SK-N-SH treated with all-trans-retinoic acid at 6 μM for 48 hours (cell line): Measurements from ENCODE around the gene MMP15.

Source experiments
- CSDC2 ChIP-seq: fragments of 250-450 bp; sonication (Bioruptor Pico); IDR thresholded peaks from 2 replicates; pipeline ENCODE4 v1.5.0; 2020; ENCODE audit warnings: mild to moderate bottlenecking, moderate library complexity
- CSRNP3 ChIP-seq: fragments of 250-450 bp; sonication (Bioruptor Pico); IDR thresholded peaks from 2 replicates; pipeline ENCODE4 v1.5.1; 2021; ENCODE audit warnings: mild to moderate bottlenecking, moderate library complexity
- GLIS3 ChIP-seq: fragments of 250-450 bp; sonication (Bioruptor Pico); IDR thresholded peaks from 2 replicates; pipeline ENCODE4 v1.5.0; 2020; ENCODE audit warnings: mild to moderate bottlenecking, moderate library complexity
- ISL1 ChIP-seq: fragments of 250-450 bp; sonication (Bioruptor Pico); IDR thresholded peaks from 2 replicates; pipeline ENCODE4 v2.1.2; 2022; ENCODE audit warnings: mild to moderate bottlenecking, moderate library complexity
- OSR1 ChIP-seq: fragments of 250-450 bp; sonication (Bioruptor Pico); IDR thresholded peaks from 2 replicates; pipeline ENCODE4 v1.8.0; 2022; ENCODE audit warnings: moderate library complexity, mild to moderate bottlenecking, inconsistent platforms
- POU6F1 ChIP-seq: fragments of 250-450 bp; sonication (Bioruptor Pico); IDR thresholded peaks from 2 replicates; pipeline ENCODE4 v1.8.0; 2021; ENCODE audit warnings: low read depth, mild to moderate bottlenecking, moderate library complexity, borderline replicate concordance
- PPARA ChIP-seq: fragments of 250-450 bp; sonication (Bioruptor Pico); IDR thresholded peaks from 2 replicates; pipeline ENCODE4 v1.5.0; 2020; ENCODE audit warnings: mild to moderate bottlenecking, borderline replicate concordance
- TCF4 ChIP-seq: fragments of 250-450 bp; sonication (Bioruptor Pico); IDR thresholded peaks from 2 replicates; pipeline ENCODE4 v1.8.0; 2021; ENCODE audit warnings: mild to moderate bottlenecking, moderate library complexity, borderline replicate concordance
- ZFP3 ChIP-seq: fragments of 250-450 bp; sonication (Bioruptor Pico); IDR thresholded peaks from 2 replicates; pipeline ENCODE4 v1.5.0; 2020; ENCODE audit warnings: mild to moderate bottlenecking, moderate library complexity
- ZFP30 ChIP-seq: fragments of 450-650 bp; formaldehyde crosslinking; IDR thresholded peaks from 2 replicates; pipeline ENCODE4 v1.5.0; 2022; ENCODE audit warnings: mild to moderate bottlenecking, moderate library complexity
- ZNF70 ChIP-seq: fragments of 450-650 bp; formaldehyde crosslinking; IDR thresholded peaks from 2 replicates; pipeline ENCODE4 v1.5.0; 2020; ENCODE audit warnings: mild to moderate bottlenecking, moderate library complexity

GRCh38 chr16:58074657-58075056 is 49.1 kb downstream of the MMP15 start:
- TF ChIP-seq TCF4 (CRISPR knock-in tag) (no peak), PPARA (CRISPR knock-in tag) (no peak), GLIS3 (no peak), ZFP3 (CRISPR knock-in tag) (no peak), POU6F1 (CRISPR knock-in tag) (no peak), CSRNP3 (CRISPR knock-in tag) (no peak), ISL1 (CRISPR knock-in tag) (no peak), CSDC2 (no peak), ZNF70 (no peak), ZFP30 (CRISPR knock-in tag) (no peak), OSR1 (no peak)
